ENCODE data around the gene GABPA. TPM values are rescaled to one million over a fixed set of nuclear protein-coding genes. Genes with fewer than 3 reads are reported as not detected.
A peak's percentile ranks its signal among the peaks of the same experiment; 100 is the strongest.

GABPA gene
- total RNA-seq, 1 donor from 2014 or later, result 23.3 TPM

DNA sequence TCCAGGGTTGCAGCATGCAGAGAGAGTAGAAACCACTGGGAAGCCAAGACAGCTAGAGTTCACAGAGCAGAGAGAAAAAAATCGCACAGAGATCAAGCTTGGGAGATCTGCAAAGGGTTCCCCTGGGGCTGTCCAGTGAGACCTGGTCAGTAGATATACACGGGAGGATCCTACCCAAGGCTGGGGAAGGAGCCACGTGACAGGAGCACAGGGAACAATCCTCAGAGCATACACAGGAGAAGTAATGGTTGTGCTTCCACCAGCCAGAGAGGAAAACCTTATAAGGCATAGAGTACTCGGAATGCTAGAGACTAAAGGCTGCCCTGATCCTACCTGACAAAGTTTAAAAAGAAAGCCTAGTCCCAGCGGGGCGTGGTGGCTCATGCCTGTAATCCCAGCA, 53.9 kb downstream of the GABPA start:
- Histone ChIP-seq H3K27ac (no peak overlapping the region), H3K36me3 (no peaks in the 10 kb centered on the region), H3K27me3 (no peaks in the 10 kb centered on the region), H3K4me1 (peaks cover 4% of the 10 kb centered on the region), H3K4me3 (no peak overlapping the region), H3K9me3 (no peaks in the 10 kb centered on the region)
- intact Hi-C loops (cut with DNase I), result no loop called here
- DNase-seq (ENCODE audit: extremely low spot score in 2 of 2), result no peak
- TF ChIP-seq POLR2A (IDR thresholded peaks at IDR 0.05) (no peak), POLR2AphosphoS5 (IDR thresholded peaks at IDR 0.05; ENCODE audit: insufficient read depth in 1 of 2, low read depth in 1 of 2) (no peak)
- TF ChIP-seq, protein P1, sequence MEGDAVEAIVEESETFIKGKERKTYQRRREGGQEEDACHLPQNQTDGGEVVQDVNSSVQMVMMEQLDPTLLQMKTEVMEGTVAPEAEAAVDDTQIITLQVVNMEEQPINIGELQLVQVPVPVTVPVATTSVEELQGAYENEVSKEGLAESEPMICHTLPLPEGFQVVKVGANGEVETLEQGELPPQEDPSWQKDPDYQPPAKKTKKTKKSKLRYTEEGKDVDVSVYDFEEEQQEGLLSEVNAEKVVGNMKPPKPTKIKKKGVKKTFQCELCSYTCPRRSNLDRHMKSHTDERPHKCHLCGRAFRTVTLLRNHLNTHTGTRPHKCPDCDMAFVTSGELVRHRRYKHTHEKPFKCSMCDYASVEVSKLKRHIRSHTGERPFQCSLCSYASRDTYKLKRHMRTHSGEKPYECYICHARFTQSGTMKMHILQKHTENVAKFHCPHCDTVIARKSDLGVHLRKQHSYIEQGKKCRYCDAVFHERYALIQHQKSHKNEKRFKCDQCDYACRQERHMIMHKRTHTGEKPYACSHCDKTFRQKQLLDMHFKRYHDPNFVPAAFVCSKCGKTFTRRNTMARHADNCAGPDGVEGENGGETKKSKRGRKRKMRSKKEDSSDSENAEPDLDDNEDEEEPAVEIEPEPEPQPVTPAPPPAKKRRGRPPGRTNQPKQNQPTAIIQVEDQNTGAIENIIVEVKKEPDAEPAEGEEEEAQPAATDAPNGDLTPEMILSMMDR (IDR thresholded peaks at IDR 0.05), result no peak

DNA sequence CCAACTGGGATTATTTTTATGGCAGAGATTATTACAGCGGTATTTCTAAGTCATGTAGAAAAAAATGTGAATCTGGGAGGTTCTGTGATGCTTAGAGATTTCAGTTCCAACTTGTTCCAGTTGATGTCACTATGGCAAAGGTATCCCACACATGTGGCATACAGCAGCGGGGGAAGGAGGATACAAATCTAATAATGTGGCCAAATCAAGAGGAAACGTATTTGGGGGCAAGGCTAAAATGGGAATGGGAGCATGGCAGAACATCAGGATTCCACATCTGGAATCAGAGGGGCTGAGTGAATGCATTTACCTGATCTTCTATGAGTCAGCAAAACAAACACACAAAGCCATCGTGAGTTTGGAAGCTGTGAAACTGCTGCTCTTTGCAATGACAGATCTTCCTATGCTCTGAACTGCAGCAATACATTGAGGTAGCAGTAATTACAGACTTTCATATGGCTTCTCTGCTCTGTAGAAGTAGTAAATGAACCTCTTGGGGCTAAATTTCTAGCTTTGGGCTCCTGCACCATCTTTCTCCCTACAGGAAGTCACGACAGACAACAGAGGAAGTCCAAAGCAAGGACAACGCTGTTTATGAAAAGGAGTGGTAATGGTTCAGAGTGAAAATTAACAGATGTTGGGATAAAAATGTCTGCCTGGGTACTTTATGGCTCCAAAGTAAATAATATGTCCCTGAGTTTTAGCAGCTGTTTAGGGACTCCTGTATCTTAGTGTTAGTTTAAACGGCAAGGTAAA, 55.5 kb downstream of the GABPA start:
- Histone ChIP-seq H3K27ac (no peak overlapping the region), H3K4me1 (peaks cover 4% of the 10 kb centered on the region), H3K4me3 (peak overlapping the region; percentile 35 to 37), H3K9me3 (no peaks in the 10 kb centered on the region), H3K36me3 (no peaks in the 10 kb centered on the region), H3K27me3 (no peaks in the 10 kb centered on the region)
- TF ChIP-seq POLR2AphosphoS5 (IDR thresholded peaks at IDR 0.05; ENCODE audit: insufficient read depth in 1 of 2, low read depth in 1 of 2), result no peak
- TF ChIP-seq, protein P1 (IDR thresholded peaks at IDR 0.05), result no peak
- TF ChIP-seq POLR2A (IDR thresholded peaks at IDR 0.05), result no peak
- no peak for DNase-seq (ENCODE audit: extremely low spot score in 2 of 2)
- intact Hi-C loops (cut with DNase I), result no loop called here

DNA sequence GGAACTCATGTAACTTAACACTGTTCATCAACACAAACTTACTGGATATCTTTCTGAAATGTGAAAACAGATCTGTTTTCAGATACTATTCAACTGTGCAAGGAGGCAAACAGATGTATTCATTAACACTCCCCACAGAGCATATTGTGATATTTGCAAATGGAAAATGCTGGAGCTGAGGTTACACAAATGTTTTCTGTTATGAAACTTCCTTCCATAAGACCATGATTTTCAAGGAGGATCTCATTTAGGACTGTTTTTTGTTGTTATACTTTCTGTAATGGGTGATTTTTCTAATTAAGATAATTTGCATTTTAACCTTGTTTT, 56.1 kb downstream of the GABPA start:
- peak overlapping the region in 1 of 2 donors; percentile 37 for H3K4me3 ChIP-seq
- no peak overlapping the region for H3K27ac ChIP-seq
- H3K27me3 ChIP-seq, result no peaks in the 10 kb centered on the region
- H3K4me1 ChIP-seq, result peaks cover 4% of the 10 kb centered on the region
- H3K9me3 ChIP-seq, result no peaks in the 10 kb centered on the region
- TF ChIP-seq POLR2A (IDR thresholded peaks at IDR 0.05) (no peak), POLR2AphosphoS5 (IDR thresholded peaks at IDR 0.05; ENCODE audit: insufficient read depth in 1 of 2, low read depth in 1 of 2) (no peak)
- TF ChIP-seq, protein P1 (IDR thresholded peaks at IDR 0.05), result no peak
- intact Hi-C loops (cut with DNase I), result no loop called here
- no peak for DNase-seq (ENCODE audit: extremely low spot score in 2 of 2)
- no peaks in the 10 kb centered on the region for H3K36me3 ChIP-seq

DNA sequence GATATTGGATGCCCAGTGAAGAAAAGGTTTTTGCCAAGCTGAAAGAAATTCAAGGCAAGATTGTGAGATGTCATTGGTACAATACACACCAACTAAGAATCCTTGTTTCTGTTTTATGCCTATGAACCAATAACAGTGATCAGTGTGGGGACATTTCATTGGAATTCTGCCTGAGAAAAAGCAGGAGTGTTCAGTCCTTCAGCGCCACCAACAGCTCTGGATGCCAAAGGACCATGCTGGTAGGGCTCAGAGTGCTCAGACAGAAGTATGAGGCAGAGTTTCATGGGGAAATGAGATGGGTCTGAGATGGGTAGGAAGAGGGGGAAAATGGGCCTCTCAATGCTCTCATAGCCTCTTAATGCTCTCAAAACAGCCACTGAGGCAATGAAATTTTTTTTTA, 56.5 kb downstream of the GABPA start:
- intact Hi-C loops (cut with DNase I), result no loop called here
- H3K27ac ChIP-seq, result no peak overlapping the region

More for the DNA sequence above, 56.5 kb downstream of the GABPA start:
- Histone ChIP-seq H3K4me3 (no peak overlapping the region), H3K9me3 (no peaks in the 10 kb centered on the region), H3K36me3 (no peaks in the 10 kb centered on the region), H3K4me1 (peaks cover 4% of the 10 kb centered on the region), H3K27me3 (no peaks in the 10 kb centered on the region)
- no peak for DNase-seq (ENCODE audit: extremely low spot score in 2 of 2)
- TF ChIP-seq, protein P1 (IDR thresholded peaks at IDR 0.05), result no peak
- TF ChIP-seq POLR2AphosphoS5 (IDR thresholded peaks at IDR 0.05; ENCODE audit: insufficient read depth in 1 of 2, low read depth in 1 of 2) (no peak), POLR2A (IDR thresholded peaks at IDR 0.05) (no peak)

All from vagina (tissue), 2 donors.